Measurements from ENCODE around the gene STAT5B. TPM values are rescaled to one million over a fixed set of nuclear protein-coding genes. Genes with fewer than 3 reads are reported as not detected.

Gene STAT5B
- total and polyA plus RNA-seq, 9 of the 15 experiments (the other 6 are each of a cell fraction or from before 2014, with no cell fraction given), result 20.8 to 176 (median 92.4) TPM

GRCh38 chr17:42271779-42272035 is 4.5 kb downstream of the STAT5B start (continued):
- TF ChIP-seq, protein P1, sequence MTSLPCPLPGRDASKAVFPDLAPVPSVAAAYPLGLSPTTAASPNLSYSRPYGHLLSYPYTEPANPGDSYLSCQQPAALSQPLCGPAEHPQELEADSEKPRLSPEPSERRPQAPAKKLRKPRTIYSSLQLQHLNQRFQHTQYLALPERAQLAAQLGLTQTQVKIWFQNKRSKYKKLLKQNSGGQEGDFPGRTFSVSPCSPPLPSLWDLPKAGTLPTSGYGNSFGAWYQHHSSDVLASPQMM (CRISPR knock-in tag; IDR thresholded peaks at IDR 0.05), result no peak
- no peak for TF ChIP-seq SIRT6 (IDR thresholded peaks at IDR 0.05; ENCODE audit: low read depth, low read length)
- no peak for TF ChIP-seq ZNF217 (CRISPR knock-in tag; IDR thresholded peaks at IDR 0.05)
- TF ChIP-seq ZNF3 (CRISPR knock-in tag; IDR thresholded peaks at IDR 0.05), result no peak
- no peak for TF ChIP-seq ZNF174 (CRISPR knock-in tag; IDR thresholded peaks at IDR 0.05)
- no peak for TF ChIP-seq E2F1 (CRISPR knock-in tag; IDR thresholded peaks at IDR 0.05)
- no peak for TF ChIP-seq MTA3 (IDR thresholded peaks at IDR 0.05; ENCODE audit: borderline replicate concordance)
- no peak for TF ChIP-seq NR3C1 (CRISPR knock-in tag; IDR thresholded peaks at IDR 0.05)
- TF ChIP-seq XRCC5 (IDR thresholded peaks at IDR 0.05; ENCODE audit: low read depth, low read length), result no peak
- TF ChIP-seq ADNP (tag; IDR thresholded peaks at IDR 0.05), result no peak
- no peak for TF ChIP-seq JUN (IDR thresholded peaks at IDR 0.05; ENCODE audit: borderline replicate concordance, low read depth, low read length)
- TF ChIP-seq JUN (CRISPR knock-in tag; IDR thresholded peaks at IDR 0.05; ENCODE audit: borderline replicate concordance), result no peak
- no peak for TF ChIP-seq ZSCAN29 (IDR thresholded peaks at IDR 0.05)
- TF ChIP-seq DNMT1 (IDR thresholded peaks at IDR 0.05), result no peak
- TF ChIP-seq NR0B1 (IDR thresholded peaks at IDR 0.05; ENCODE audit: partially characterized antibody), result no peak
- peak; percentile 8 for TF ChIP-seq TAF1 (IDR thresholded peaks at IDR 0.05; ENCODE audit: control insufficient read depth, extremely low read depth, insufficient read depth, low read length, severe bottlenecking)
- TF ChIP-seq CEBPB (tag; IDR thresholded peaks at IDR 0.05), result no peak
- TF ChIP-seq, protein P2, sequence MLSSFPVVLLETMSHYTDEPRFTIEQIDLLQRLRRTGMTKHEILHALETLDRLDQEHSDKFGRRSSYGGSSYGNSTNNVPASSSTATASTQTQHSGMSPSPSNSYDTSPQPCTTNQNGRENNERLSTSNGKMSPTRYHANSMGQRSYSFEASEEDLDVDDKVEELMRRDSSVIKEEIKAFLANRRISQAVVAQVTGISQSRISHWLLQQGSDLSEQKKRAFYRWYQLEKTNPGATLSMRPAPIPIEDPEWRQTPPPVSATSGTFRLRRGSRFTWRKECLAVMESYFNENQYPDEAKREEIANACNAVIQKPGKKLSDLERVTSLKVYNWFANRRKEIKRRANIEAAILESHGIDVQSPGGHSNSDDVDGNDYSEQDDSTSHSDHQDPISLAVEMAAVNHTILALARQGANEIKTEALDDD (IDR thresholded peaks at IDR 0.05), result no peak
- TF ChIP-seq HDAC3 (IDR thresholded peaks at IDR 0.05; ENCODE audit: borderline replicate concordance, partially characterized antibody), result no peak
- 0 out of 2 replicates have a peak, but pooled peaks have one; percentile 13 for TF ChIP-seq RAD51 (IDR thresholded peaks at IDR 0.05; ENCODE audit: borderline replicate concordance, low read depth)
- no peak for TF ChIP-seq RBBP5 (IDR thresholded peaks at IDR 0.05; ENCODE audit: borderline replicate concordance, insufficient read depth, low read length, poor library complexity, severe bottlenecking)
- TF ChIP-seq ILF3 (IDR thresholded peaks at IDR 0.05; ENCODE audit: borderline replicate concordance), result no peak
- TF ChIP-seq ARID2 (IDR thresholded peaks at IDR 0.05), result 0 out of 2 replicates have a peak, but pooled peaks have one; percentile 30
- no peak for TF ChIP-seq RBM15 (IDR thresholded peaks at IDR 0.05; ENCODE audit: insufficient read depth, low read length)
- TF ChIP-seq SLC30A9 (CRISPR knock-in tag; IDR thresholded peaks at IDR 0.05), result no peak
- TF ChIP-seq NCOA4 (IDR thresholded peaks at IDR 0.05; ENCODE audit: partially characterized antibody), result no peak
- TF ChIP-seq TAF9B (IDR thresholded peaks at IDR 0.05; ENCODE audit: partially characterized antibody), result peak; percentile 13

All from K562 (cell line).